Measurements from ENCODE around the gene KIRREL2.
A peak's percentile ranks its signal among the peaks of the same experiment; 100 is the strongest.

Gene KIRREL2

DNA sequence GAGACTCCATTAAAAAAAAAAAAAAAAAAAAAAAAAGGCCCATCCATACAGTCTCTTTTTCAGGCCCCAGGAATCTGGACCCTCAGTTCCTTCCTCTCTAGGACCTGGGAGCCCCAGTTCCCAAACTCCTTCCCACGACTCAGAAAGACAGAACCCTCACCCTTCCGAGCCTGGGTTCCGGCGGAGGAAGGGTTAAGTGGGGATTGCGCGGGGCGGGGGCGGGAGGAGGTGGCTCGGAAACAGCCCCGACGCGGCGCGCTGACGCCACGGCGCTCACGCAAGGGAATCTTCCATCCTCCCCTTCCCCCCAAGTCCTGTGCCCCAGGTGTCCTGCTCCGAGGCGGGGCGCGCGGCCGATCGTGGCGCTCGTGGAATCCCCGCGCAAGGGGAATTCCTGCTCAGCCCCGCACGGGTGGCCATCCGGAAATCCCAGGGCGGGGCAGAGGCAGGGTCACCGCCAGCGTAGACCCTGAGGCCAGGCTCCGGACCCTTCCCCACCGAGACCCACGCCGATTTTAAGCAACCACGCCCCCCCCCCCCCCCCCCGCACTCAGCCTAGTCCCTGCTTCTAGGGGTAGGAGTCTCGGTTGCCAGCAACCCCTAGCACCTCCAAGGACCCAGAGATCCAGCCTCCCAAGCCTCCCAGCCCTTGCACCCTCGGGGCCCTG lies 43.0 kb downstream of the KIRREL2 start (continued):
- TF ChIP-seq, protein P1, sequence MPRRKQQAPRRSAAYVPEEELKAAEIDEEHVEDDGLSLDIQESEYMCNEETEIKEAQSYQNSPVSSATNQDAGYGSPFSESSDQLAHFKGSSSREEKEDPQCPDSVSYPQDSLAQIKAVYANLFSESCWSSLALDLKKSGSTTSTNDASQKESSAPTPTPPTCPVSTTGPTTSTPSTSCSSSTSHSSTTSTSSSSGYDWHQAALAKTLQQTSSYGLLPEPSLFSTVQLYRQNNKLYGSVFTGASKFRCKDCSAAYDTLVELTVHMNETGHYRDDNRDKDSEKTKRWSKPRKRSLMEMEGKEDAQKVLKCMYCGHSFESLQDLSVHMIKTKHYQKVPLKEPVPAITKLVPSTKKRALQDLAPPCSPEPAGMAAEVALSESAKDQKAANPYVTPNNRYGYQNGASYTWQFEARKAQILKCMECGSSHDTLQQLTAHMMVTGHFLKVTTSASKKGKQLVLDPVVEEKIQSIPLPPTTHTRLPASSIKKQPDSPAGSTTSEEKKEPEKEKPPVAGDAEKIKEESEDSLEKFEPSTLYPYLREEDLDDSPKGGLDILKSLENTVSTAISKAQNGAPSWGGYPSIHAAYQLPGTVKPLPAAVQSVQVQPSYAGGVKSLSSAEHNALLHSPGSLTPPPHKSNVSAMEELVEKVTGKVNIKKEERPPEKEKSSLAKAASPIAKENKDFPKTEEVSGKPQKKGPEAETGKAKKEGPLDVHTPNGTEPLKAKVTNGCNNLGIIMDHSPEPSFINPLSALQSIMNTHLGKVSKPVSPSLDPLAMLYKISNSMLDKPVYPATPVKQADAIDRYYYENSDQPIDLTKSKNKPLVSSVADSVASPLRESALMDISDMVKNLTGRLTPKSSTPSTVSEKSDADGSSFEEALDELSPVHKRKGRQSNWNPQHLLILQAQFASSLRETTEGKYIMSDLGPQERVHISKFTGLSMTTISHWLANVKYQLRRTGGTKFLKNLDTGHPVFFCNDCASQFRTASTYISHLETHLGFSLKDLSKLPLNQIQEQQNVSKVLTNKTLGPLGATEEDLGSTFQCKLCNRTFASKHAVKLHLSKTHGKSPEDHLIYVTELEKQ (tag by site-specific recombination; IDR thresholded peaks at IDR 0.05; ENCODE audit: borderline replicate concordance): no peak
- TF ChIP-seq, protein P2, sequence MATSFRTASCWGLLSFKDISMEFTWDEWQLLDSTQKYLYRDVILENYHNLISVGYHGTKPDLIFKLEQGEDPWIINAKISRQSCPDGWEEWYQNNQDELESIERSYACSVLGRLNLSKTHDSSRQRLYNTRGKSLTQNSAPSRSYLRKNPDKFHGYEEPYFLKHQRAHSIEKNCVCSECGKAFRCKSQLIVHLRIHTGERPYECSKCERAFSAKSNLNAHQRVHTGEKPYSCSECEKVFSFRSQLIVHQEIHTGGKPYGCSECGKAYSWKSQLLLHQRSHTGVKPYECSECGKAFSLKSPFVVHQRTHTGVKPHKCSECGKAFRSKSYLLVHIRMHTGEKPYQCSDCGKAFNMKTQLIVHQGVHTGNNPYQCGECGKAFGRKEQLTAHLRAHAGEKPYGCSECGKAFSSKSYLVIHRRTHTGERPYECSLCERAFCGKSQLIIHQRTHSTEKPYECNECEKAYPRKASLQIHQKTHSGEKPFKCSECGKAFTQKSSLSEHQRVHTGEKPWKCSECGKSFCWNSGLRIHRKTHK (tag by site-specific recombination; IDR thresholded peaks at IDR 0.05): no peak
- TF ChIP-seq ZNF610 (tag by site-specific recombination; IDR thresholded peaks at IDR 0.05; ENCODE audit: borderline replicate concordance) (peak; percentile 60), ZSCAN23 (tag by site-specific recombination; IDR thresholded peaks at IDR 0.05) (peak; percentile 38; the same call in 1 of the 2 replicates), TRIM28 (IDR thresholded peaks at IDR 0.05; ENCODE audit: borderline replicate concordance, low read length) (no peak), ZNF501 (tag by site-specific recombination; IDR thresholded peaks at IDR 0.05) (0 out of 2 replicates have a peak, but pooled peaks have one; percentile 35), ZNF555 (tag by site-specific recombination; conservative IDR thresholded peaks at IDR 0.05) (no peak), ZNF544 (tag by site-specific recombination; IDR thresholded peaks at IDR 0.05) (no peak), ZNF558 (tag by site-specific recombination; IDR thresholded peaks at IDR 0.05) (peak; percentile 62; the same call in 1 of the 2 replicates), ZNF354C (tag by site-specific recombination; IDR thresholded peaks at IDR 0.05; ENCODE audit: borderline replicate concordance, low read depth) (no peak), ZNF623 (tag by site-specific recombination; IDR thresholded peaks at IDR 0.05) (no peak; the same call in 1 of the 2 replicates), ZBTB48 (tag by site-specific recombination; IDR thresholded peaks at IDR 0.05) (no peak), ZNF548 (tag by site-specific recombination; IDR thresholded peaks at IDR 0.05) (no peak), HOXA7 (CRISPR knock-in tag; IDR thresholded peaks at IDR 0.05; ENCODE audit: borderline replicate concordance) (no peak), OSR2 (tag by site-specific recombination; IDR thresholded peaks at IDR 0.05) (peak; percentile 34; the same call in 1 of the 2 replicates)
- TF ChIP-seq, protein P3, sequence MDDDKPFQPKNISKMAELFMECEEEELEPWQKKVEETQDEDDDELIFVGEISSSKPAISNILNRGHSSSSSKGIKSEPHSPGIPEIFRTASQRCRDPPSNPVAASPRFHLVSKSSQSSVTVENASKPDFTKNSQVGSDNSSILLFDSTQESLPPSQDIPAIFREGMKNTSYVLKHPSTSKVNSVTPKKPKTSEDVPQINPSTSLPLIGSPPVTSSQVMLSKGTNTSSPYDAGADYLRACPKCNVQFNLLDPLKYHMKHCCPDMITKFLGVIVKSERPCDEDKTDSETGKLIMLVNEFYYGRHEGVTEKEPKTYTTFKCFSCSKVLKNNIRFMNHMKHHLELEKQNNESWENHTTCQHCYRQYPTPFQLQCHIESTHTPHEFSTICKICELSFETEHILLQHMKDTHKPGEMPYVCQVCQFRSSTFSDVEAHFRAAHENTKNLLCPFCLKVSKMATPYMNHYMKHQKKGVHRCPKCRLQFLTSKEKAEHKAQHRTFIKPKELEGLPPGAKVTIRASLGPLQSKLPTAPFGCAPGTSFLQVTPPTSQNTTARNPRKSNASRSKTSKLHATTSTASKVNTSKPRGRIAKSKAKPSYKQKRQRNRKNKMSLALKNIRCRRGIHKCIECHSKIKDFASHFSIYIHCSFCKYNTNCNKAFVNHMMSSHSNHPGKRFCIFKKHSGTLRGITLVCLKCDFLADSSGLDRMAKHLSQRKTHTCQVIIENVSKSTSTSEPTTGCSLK (tag by site-specific recombination; IDR thresholded peaks at IDR 0.05): no peak
- TF ChIP-seq, protein P4, sequence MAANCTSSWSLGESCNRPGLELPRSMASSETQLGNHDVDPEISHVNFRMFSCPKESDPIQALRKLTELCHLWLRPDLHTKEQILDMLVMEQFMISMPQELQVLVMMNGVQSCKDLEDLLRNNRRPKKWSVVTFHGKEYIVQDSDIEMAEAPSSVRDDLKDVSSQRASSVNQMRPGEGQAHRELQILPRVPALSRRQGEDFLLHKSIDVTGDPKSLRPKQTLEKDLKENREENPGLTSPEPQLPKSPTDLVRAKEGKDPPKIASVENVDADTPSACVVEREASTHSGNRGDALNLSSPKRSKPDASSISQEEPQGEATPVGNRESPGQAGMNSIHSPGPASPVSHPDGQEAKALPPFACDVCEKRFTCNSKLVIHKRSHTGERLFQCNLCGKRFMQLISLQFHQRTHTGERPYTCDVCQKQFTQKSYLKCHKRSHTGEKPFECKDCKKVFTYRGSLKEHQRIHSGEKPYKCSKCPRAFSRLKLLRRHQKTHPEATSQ (tag by site-specific recombination; IDR thresholded peaks at IDR 0.05): no peak
- TF ChIP-seq, protein P5, sequence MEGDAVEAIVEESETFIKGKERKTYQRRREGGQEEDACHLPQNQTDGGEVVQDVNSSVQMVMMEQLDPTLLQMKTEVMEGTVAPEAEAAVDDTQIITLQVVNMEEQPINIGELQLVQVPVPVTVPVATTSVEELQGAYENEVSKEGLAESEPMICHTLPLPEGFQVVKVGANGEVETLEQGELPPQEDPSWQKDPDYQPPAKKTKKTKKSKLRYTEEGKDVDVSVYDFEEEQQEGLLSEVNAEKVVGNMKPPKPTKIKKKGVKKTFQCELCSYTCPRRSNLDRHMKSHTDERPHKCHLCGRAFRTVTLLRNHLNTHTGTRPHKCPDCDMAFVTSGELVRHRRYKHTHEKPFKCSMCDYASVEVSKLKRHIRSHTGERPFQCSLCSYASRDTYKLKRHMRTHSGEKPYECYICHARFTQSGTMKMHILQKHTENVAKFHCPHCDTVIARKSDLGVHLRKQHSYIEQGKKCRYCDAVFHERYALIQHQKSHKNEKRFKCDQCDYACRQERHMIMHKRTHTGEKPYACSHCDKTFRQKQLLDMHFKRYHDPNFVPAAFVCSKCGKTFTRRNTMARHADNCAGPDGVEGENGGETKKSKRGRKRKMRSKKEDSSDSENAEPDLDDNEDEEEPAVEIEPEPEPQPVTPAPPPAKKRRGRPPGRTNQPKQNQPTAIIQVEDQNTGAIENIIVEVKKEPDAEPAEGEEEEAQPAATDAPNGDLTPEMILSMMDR (tag by site-specific recombination; IDR thresholded peaks at IDR 0.05): peak; percentile 53
- TF ChIP-seq, protein P6, sequence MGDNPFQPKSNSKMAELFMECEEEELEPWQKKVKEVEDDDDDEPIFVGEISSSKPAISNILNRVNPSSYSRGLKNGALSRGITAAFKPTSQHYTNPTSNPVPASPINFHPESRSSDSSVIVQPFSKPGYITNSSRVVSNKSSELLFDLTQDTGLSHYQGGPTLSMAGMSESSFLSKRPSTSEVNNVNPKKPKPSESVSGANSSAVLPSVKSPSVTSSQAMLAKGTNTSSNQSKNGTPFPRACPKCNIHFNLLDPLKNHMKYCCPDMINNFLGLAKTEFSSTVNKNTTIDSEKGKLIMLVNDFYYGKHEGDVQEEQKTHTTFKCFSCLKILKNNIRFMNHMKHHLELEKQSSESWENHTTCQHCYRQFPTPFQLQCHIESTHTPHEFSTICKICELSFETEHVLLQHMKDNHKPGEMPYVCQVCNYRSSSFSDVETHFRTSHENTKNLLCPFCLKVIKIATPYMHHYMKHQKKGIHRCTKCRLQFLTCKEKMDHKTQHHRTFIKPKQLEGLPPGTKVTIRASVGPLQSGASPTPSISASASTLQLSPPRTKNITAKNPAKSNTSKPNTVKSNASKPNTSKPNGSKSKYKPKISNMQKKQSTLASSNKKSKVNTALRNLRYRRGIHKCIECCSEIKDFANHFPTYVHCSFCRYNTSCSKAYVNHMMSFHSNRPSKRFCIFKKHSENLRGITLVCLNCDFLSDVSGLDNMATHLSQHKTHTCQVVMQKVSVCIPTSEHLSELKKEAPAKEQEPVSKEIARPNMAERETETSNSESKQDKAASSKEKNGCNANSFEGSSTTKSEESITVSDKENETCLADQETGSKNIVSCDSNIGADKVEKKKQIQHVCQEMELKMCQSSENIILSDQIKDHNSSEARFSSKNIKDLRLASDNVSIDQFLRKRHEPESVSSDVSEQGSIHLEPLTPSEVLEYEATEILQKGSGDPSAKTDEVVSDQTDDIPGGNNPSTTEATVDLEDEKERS (tag by site-specific recombination; IDR thresholded peaks at IDR 0.05): peak; percentile 82; the same call in 1 of the 2 replicates
- TF ChIP-seq, protein P7, sequence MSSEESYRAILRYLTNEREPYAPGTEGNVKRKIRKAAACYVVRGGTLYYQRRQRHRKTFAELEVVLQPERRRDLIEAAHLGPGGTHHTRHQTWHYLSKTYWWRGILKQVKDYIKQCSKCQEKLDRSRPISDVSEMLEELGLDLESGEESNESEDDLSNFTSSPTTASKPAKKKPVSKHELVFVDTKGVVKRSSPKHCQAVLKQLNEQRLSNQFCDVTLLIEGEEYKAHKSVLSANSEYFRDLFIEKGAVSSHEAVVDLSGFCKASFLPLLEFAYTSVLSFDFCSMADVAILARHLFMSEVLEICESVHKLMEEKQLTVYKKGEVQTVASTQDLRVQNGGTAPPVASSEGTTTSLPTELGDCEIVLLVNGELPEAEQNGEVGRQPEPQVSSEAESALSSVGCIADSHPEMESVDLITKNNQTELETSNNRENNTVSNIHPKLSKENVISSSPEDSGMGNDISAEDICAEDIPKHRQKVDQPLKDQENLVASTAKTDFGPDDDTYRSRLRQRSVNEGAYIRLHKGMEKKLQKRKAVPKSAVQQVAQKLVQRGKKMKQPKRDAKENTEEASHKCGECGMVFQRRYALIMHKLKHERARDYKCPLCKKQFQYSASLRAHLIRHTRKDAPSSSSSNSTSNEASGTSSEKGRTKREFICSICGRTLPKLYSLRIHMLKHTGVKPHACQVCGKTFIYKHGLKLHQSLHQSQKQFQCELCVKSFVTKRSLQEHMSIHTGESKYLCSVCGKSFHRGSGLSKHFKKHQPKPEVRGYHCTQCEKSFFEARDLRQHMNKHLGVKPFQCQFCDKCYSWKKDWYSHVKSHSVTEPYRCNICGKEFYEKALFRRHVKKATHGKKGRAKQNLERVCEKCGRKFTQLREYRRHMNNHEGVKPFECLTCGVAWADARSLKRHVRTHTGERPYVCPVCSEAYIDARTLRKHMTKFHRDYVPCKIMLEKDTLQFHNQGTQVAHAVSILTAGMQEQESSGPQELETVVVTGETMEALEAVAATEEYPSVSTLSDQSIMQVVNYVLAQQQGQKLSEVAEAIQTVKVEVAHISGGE (tag by site-specific recombination; conservative IDR thresholded peaks at IDR 0.05; ENCODE audit: low read depth): peak; percentile 60

Measured in HEK293 (cell line).